Right atrium auricular region (tissue), 2 donors: ENCODE measurements around the gene SSR3. TPM values are rescaled to one million over a fixed set of nuclear protein-coding genes. Genes with fewer than 3 reads are reported as not detected.
"Not testable (repeated sequence)": the region's sequence is repeated elsewhere in the genome, so short reads cannot be mapped to it uniquely, and the experiment has no call there.

Experiments used
- DNase-seq: peaks from one replicate; pipeline ENCODE4 v3.0.0-alpha.2; 2019; ENCODE audit warnings: low spot score
- H3K27ac ChIP-seq, 2 donors: fragments of 200-600 bp; sonication (generic); 1 replicate in 1 of 2; 2 replicates in 1 of 2; pipeline ENCODE4 v1.5.1; 2016 to 2019
- H3K27me3 ChIP-seq, 2 donors: fragments of 200-600 bp; sonication (generic); one replicate each; pipeline versions ENCODE4 v1.5.1 to v1.6.0; 2017 to 2019
- H3K36me3 ChIP-seq: fragments of 200-600 bp; sonication (generic); one replicate; pipeline ENCODE4 v1.5.1; 2016
- H3K4me1 ChIP-seq, 2 donors: fragments of 200-600 bp; sonication (generic); one replicate each; pipeline versions ENCODE4 v1.5.1 to v1.6.0; 2017 to 2019
- H3K4me3 ChIP-seq, 2 donors: fragments of 200-600 bp; sonication (generic); 1 replicate in 1 of 2; 2 replicates in 1 of 2; pipeline ENCODE4 v1.5.1; 2017 to 2019; ENCODE audit warnings: mild to moderate bottlenecking in 1 of 2, moderate library complexity in 1 of 2
- H3K9me3 ChIP-seq, 2 donors: fragments of 200-600 bp; sonication (generic); one replicate each; pipeline ENCODE4 v1.5.1; 2019
- CTCF ChIP-seq, 2 donors: fragments of 200-600 bp; sonication (generic); IDR thresholded peaks; one replicate each; pipeline ENCODE4 v1.5.1; 2019; ENCODE audit warnings: antibody characterized with exemption in 2 of 2
- total RNA-seq, 2 donors: library from RNA; depleted of rRNA; stranded (reverse); fragments of >200 nt; gene quantifications; one replicate each; pipeline ENCODE4 v1.1.0, GENCODE V29; 2016

SSR3 gene
- total RNA-seq, 2 donors from 2014 or later = 109 TPM

GRCh38 chr3:156563900-156564682 lies 9.2 kb upstream of the SSR3 start:
- no peaks in the 10 kb centered on the region for H3K27me3 ChIP-seq
- H3K36me3 ChIP-seq = no peaks in the 10 kb centered on the region
- H3K4me3 ChIP-seq = no peak overlapping the region
- no peak overlapping the region for H3K27ac ChIP-seq
- no peaks in the 10 kb centered on the region for H3K9me3 ChIP-seq
- DNase-seq = no peak
- peaks cover 0 to 4% of the 10 kb centered on the region in 2 donors for H3K4me1 ChIP-seq
- TF ChIP-seq CTCF (IDR thresholded peaks at IDR 0.05) = no peak

GRCh38 chr3:156562486-156562885 lies 7.6 kb upstream of the SSR3 start:
- H3K27me3 ChIP-seq, H3K9me3 ChIP-seq, DNase-seq, H3K4me3 ChIP-seq, H3K27ac ChIP-seq, H3K36me3 ChIP-seq, H3K4me1 ChIP-seq: not testable (repeated sequence)

- Histone ChIP-seq H3K4me3 (no peak overlapping the region), H3K4me1 (peaks cover 0 to 4% of the 10 kb centered on the region in 2 donors), H3K9me3 (no peaks in the 10 kb centered on the region), H3K27ac (no peak overlapping the region), H3K27me3 (no peaks in the 10 kb centered on the region), H3K36me3 (no peaks in the 10 kb centered on the region)
- no peak for TF ChIP-seq CTCF (IDR thresholded peaks at IDR 0.05)
- no peak for DNase-seq
Observed at GRCh38 chr3:156561533-156561932, 6.6 kb upstream of the SSR3 start.

GRCh38 chr3:156559321-156559720 lies 4.4 kb upstream of the SSR3 start:
- Histone ChIP-seq H3K4me3 (no peak overlapping the region), H3K36me3 (no peaks in the 10 kb centered on the region), H3K9me3 (no peaks in the 10 kb centered on the region), H3K27me3 (no peaks in the 10 kb centered on the region), H3K4me1 (peaks cover 0 to 4% of the 10 kb centered on the region in 2 donors), H3K27ac (peak overlapping the region; percentile 42 to 62)
- TF ChIP-seq CTCF (IDR thresholded peaks at IDR 0.05) = no peak
- DNase-seq = no peak

- peak overlapping the region; percentile 42 to 62 for H3K27ac ChIP-seq
Observed at GRCh38 chr3:156558389-156558788, 3.5 kb upstream of the SSR3 start.

GRCh38 chr3:156554515-156554841 lies 439 bp downstream of the SSR3 start:
- DNase-seq = no peak
- Histone ChIP-seq H3K36me3 (peaks cover 20% of the 10 kb centered on the region), H3K4me1 (peaks cover 0 to 51% of the 10 kb centered on the region in 2 donors), H3K9me3 (no peaks in the 10 kb centered on the region), H3K27ac (peak overlapping the region; percentile 91 to 92), H3K27me3 (no peaks in the 10 kb centered on the region), H3K4me3 (peak overlapping the region; percentile 81 to 94)
- TF ChIP-seq CTCF (IDR thresholded peaks at IDR 0.05) = no peak

More at GRCh38 chr3:156558389-156558788, 3.5 kb upstream of the SSR3 start:
- Histone ChIP-seq H3K9me3 (no peaks in the 10 kb centered on the region), H3K4me3 (no peak overlapping the region), H3K27me3 (no peaks in the 10 kb centered on the region), H3K36me3 (no peaks in the 10 kb centered on the region), H3K4me1 (peaks cover 0 to 14% of the 10 kb centered on the region in 2 donors)
- TF ChIP-seq CTCF (IDR thresholded peaks at IDR 0.05) = no peak
- DNase-seq = no peak
